ENCODE data around the gene SDK2.

- TF ChIP-seq POLR2AphosphoS5 (IDR thresholded peaks at IDR 0.05) (no peak), CTCF (IDR thresholded peaks at IDR 0.05) (no peak), POLR2A (IDR thresholded peaks at IDR 0.05) (no peak)
Measured at GRCh38 chr17:73489991-73490390, 154.3 kb downstream of the SDK2 start.

Data from prostate gland (tissue), 2 donors.